NCI-H2171 treated with DMSO at 0.1 percent for 48 hours (cell line): Measurements from ENCODE around the gene PCNA.
"Not testable (repeated sequence)": the region's sequence is repeated elsewhere in the genome, so short reads cannot be mapped to it uniquely, and the experiment has no call there.

Source experiments
- DNase-seq: peaks from one replicate; lab custom pipeline; 2025; lab: John Stamatoyannopoulos, UW

Gene PCNA

GRCh38 chr20:5096463-5096862 is 23.3 kb downstream of the PCNA start:
- DNase-seq, result peak; percentile 71

- DNase-seq, result peak; percentile 98
Observed at GRCh38 chr20:5095931-5096330, 23.8 kb downstream of the PCNA start.

- DNase-seq, result no peak
Observed at GRCh38 chr20:5095454-5095853, 24.3 kb downstream of the PCNA start.

GRCh38 chr20:5092765-5093339 is 26.9 kb downstream of the PCNA start:
- no peak for DNase-seq

- no peak for DNase-seq
Observed at GRCh38 chr20:5091902-5092301, 27.9 kb downstream of the PCNA start.

GRCh38 chr20:5090191-5090590 is 29.6 kb downstream of the PCNA start:
- DNase-seq, result no peak

GRCh38 chr20:5088688-5089087 is 31.1 kb downstream of the PCNA start:
- no peak for DNase-seq

GRCh38 chr20:5085380-5085779 is 34.4 kb downstream of the PCNA start:
- no peak for DNase-seq

- no peak for DNase-seq
Observed at GRCh38 chr20:5080384-5080877, 39.3 kb downstream of the PCNA start.

GRCh38 chr20:5078399-5078958 is 41.3 kb downstream of the PCNA start:
- DNase-seq, result no peak

GRCh38 chr20:5077761-5078387 is 41.9 kb downstream of the PCNA start:
- no peak for DNase-seq

- not testable (repeated sequence) for DNase-seq
Observed at GRCh38 chr20:5076913-5077312, 42.8 kb downstream of the PCNA start.

- DNase-seq, result no peak
Observed at GRCh38 chr20:5074232-5074674, 45.5 kb downstream of the PCNA start.

- DNase-seq, result no peak
Observed at GRCh38 chr20:5073660-5074231, 46.0 kb downstream of the PCNA start.

- DNase-seq, result no peak
Observed at GRCh38 chr20:5072756-5073659, 46.8 kb downstream of the PCNA start.

GRCh38 chr20:5071942-5072341 is 47.8 kb downstream of the PCNA start:
- DNase-seq, result not testable (repeated sequence)

- peak; percentile 20 for DNase-seq
Observed at GRCh38 chr20:5070570-5070969, 49.2 kb downstream of the PCNA start.

- no peak for DNase-seq
Observed at GRCh38 chr20:5070081-5070480, 49.7 kb downstream of the PCNA start.

- no peak for DNase-seq
Observed at GRCh38 chr20:5069141-5069806, 50.5 kb downstream of the PCNA start.

- no peak for DNase-seq
Observed at GRCh38 chr20:5067877-5068645, 51.7 kb downstream of the PCNA start.

GRCh38 chr20:5065879-5066383 is 53.8 kb downstream of the PCNA start:
- DNase-seq, result no peak
